DMS53 treated with DMSO at 0.1 percent for 48 hours (cell line): ENCODE data around the gene CRY1.
A peak's percentile ranks its signal among the peaks of the same experiment; 100 is the strongest.
"Not testable (repeated sequence)": the region's sequence is repeated elsewhere in the genome, so short reads cannot be mapped to it uniquely, and the experiment has no call there.

Experiments used
- DNase-seq: peaks from one replicate; lab custom pipeline; 2025; ENCODE audit not compliant: unreplicated experiment; lab: John Stamatoyannopoulos, UW

The CRY1 gene

GRCh38 chr12:107066691-107067090 is 26.7 kb downstream of the CRY1 start:
- no peak for DNase-seq

- DNase-seq = no peak
Measured at GRCh38 chr12:107064687-107065086, 28.7 kb downstream of the CRY1 start.

GRCh38 chr12:107064243-107064642 is 29.1 kb downstream of the CRY1 start:
- no peak for DNase-seq

GRCh38 chr12:107058190-107058589 is 35.2 kb downstream of the CRY1 start:
- no peak for DNase-seq

- DNase-seq = peak; percentile 30
Measured at GRCh38 chr12:107057071-107057834, 36.1 kb downstream of the CRY1 start.

GRCh38 chr12:107053709-107054108 is 39.6 kb downstream of the CRY1 start:
- no peak for DNase-seq

GRCh38 chr12:107045186-107045585 is 48.2 kb downstream of the CRY1 start:
- DNase-seq = no peak

- peak; percentile 70 for DNase-seq
Measured at GRCh38 chr12:107042801-107043200, 50.5 kb downstream of the CRY1 start.

GRCh38 chr12:107035733-107036132 is 57.6 kb downstream of the CRY1 start:
- DNase-seq = no peak

GRCh38 chr12:107033758-107034739 is 59.3 kb downstream of the CRY1 start:
- DNase-seq = no peak

- DNase-seq = no peak
Measured at GRCh38 chr12:107032266-107032665, 61.1 kb downstream of the CRY1 start.

GRCh38 chr12:107031061-107031460 is 62.3 kb downstream of the CRY1 start:
- no peak for DNase-seq

GRCh38 chr12:107029081-107029480 is 64.3 kb downstream of the CRY1 start:
- DNase-seq = no peak

GRCh38 chr12:107027636-107028053 is 65.7 kb downstream of the CRY1 start:
- peak; percentile 99 for DNase-seq

- DNase-seq = no peak
Measured at GRCh38 chr12:107026806-107027635, 66.3 kb downstream of the CRY1 start.

- DNase-seq = not testable (repeated sequence)
Measured at GRCh38 chr12:107026356-107026755, 67.0 kb downstream of the CRY1 start.

GRCh38 chr12:107025671-107026070 is 67.7 kb downstream of the CRY1 start:
- DNase-seq = no peak

GRCh38 chr12:107019546-107019945 is 73.8 kb downstream of the CRY1 start:
- no peak for DNase-seq

GRCh38 chr12:107017042-107017441 is 76.3 kb downstream of the CRY1 start:
- no peak for DNase-seq

GRCh38 chr12:107014055-107014454 is 79.3 kb downstream of the CRY1 start:
- peak; percentile 95 for DNase-seq
